Endothelial cell of umbilical vein (primary cell): ENCODE measurements around the gene CCDC69. TPM values are rescaled to one million over a fixed set of nuclear protein-coding genes. Genes with fewer than 3 reads are reported as not detected.

Experiments used
- BruUV-seq: library from RNA; stranded (reverse); fragments of 400-500 nt; replicated peaks from 2 replicates; lab custom pipeline; 2021; lab: Mats Ljungman, UMichigan
- CTCF ChIA-PET: fragments of 300-600, 350-600 bp; sonication (Branson Sonifier 250); formaldehyde crosslinking; loops from one replicate; lab custom pipeline; 2021; ENCODE audit warnings: antibody characterized with exemption, inconsistent platforms; lab: Charles Lee
- POLR2A ChIA-PET: fragments of 300-600, 350-600 bp; sonication (Branson Sonifier 250); formaldehyde crosslinking; loops from one replicate; lab custom pipeline; 2021; ENCODE audit warnings: antibody characterized with exemption, inconsistent platforms; lab: Charles Lee
- DNase-seq: peaks from one replicate; pipeline ENCODE4 v3.0.0-alpha.2; 2011; ENCODE audit warnings: low read depth, low spot score
- FAIRE-seq: peaks from 2 replicates; lab custom pipeline; 2011; peaks lifted over from hg19 to GRCh38; lab: Jason Lieb, UNC
- H2AFZ ChIP-seq: 2 replicates; pipeline ENCODE4 v1.6.0; 2012; ENCODE audit warnings: low read depth, low read length, control low read depth, inconsistent platforms
- H3K27ac ChIP-seq: 2 replicates; pipeline ENCODE4 v1.5.1; 2011; ENCODE audit warnings: low read depth, mild to moderate bottlenecking, control low read depth, low read length, moderate library complexity; ENCODE audit not compliant: insufficient read depth
- H3K27me3 ChIP-seq, 2 experiments: 2 replicates each; pipeline versions ENCODE4 v1.6.0 to v1.6.1; 2011; ENCODE audit warnings: low read length in 2 of 2, mixed read lengths in 1 of 2; ENCODE audit not compliant: control insufficient read depth in 2 of 2, insufficient read depth in 2 of 2
- H3K36me3 ChIP-seq, 2 experiments: 2 replicates in 1 of 2; 3 replicates in 1 of 2; pipeline ENCODE4 v1.5.1; 2011; ENCODE audit warnings: low read length in 2 of 2, mild to moderate bottlenecking in 1 of 2, moderate library complexity in 1 of 2; ENCODE audit not compliant: control insufficient read depth in 2 of 2, insufficient read depth in 2 of 2; ENCODE audit errors: extremely low read depth in 1 of 2
- H3K4me1 ChIP-seq: 3 replicates; pipeline ENCODE4 v1.5.1; 2011; ENCODE audit warnings: mild to moderate bottlenecking, low read length; ENCODE audit not compliant: control insufficient read depth, insufficient read depth; ENCODE audit errors: extremely low read depth
- H3K4me2 ChIP-seq: 2 replicates; pipeline ENCODE4 v1.6.1; 2011; ENCODE audit warnings: low read length, control low read depth, mixed read lengths; ENCODE audit not compliant: insufficient read depth
- H3K4me3 ChIP-seq, 3 experiments: fragments of 200-600 bp in 1 of 3; sonication (generic), shearing (Covaris generic) in 1 of 3; replicated peaks in 1 of 3; 2 replicates each; pipeline ENCODE4 v1.5.1; 2011 to 2016; ENCODE audit warnings: control low read depth in 3 of 3, low read length in 3 of 3, mild to moderate bottlenecking in 2 of 3, inconsistent platforms in 1 of 3, low read depth in 1 of 3, moderate library complexity in 1 of 3; ENCODE audit not compliant: insufficient read depth in 1 of 3
- H3K79me2 ChIP-seq: 2 replicates; pipeline ENCODE4 v1.6.0; 2012; ENCODE audit warnings: low read length, inconsistent platforms; ENCODE audit not compliant: control insufficient read depth, insufficient read depth
- H3K9ac ChIP-seq: replicated peaks from 2 replicates; pipeline ENCODE3; 2011; ENCODE audit warnings: low read length, control low read depth; ENCODE audit not compliant: insufficient read depth; ENCODE audit errors: extremely low read depth
- H3K9me1 ChIP-seq: replicated peaks from 3 replicates; pipeline ENCODE4 v1.6.0; 2011; ENCODE audit warnings: mild to moderate bottlenecking, low read length; ENCODE audit not compliant: control insufficient read depth, insufficient read depth; ENCODE audit errors: extremely low read depth
- H3K9me3 ChIP-seq: replicated peaks from 2 replicates; pipeline ENCODE4 v1.5.1; 2012; ENCODE audit warnings: low read length, inconsistent platforms; ENCODE audit not compliant: control insufficient read depth, insufficient read depth
- H4K20me1 ChIP-seq: replicated peaks from 2 replicates; pipeline ENCODE3; 2011; ENCODE audit warnings: mild to moderate bottlenecking, low read length; ENCODE audit not compliant: control insufficient read depth, insufficient read depth; ENCODE audit errors: extremely low read depth
- EZH2 ChIP-seq: IDR thresholded peaks from 2 replicates; pipeline ENCODE4 v1.6.1; 2012; ENCODE audit warnings: borderline replicate concordance, low read depth, mild to moderate bottlenecking, moderate library complexity, low read length, inconsistent platforms; ENCODE audit not compliant: severe bottlenecking
- FOS ChIP-seq: IDR thresholded peaks from 2 replicates; pipeline ENCODE4 v1.6.1; 2011; ENCODE audit warnings: mild to moderate bottlenecking, low read length, moderate library complexity, borderline replicate concordance; ENCODE audit not compliant: insufficient read depth
- GATA2 ChIP-seq: IDR thresholded peaks from 2 replicates; pipeline ENCODE4 v1.7.0; 2011; ENCODE audit warnings: low read depth, mild to moderate bottlenecking, moderate library complexity, mixed read lengths, low read length; ENCODE audit not compliant: insufficient read length, insufficient read depth
- JUN ChIP-seq: IDR thresholded peaks from 2 replicates; pipeline ENCODE4 v1.6.1; 2011; ENCODE audit warnings: borderline replicate concordance, low read depth; ENCODE audit not compliant: insufficient read length, insufficient read depth
- MYC ChIP-seq: IDR thresholded peaks from one replicate; pipeline ENCODE4 v1.6.1; 2011; ENCODE audit warnings: mild to moderate bottlenecking, low read depth, low read length
- POLR2A ChIP-seq: IDR thresholded peaks from 2 replicates; pipeline ENCODE4 v1.6.1; 2012; ENCODE audit warnings: low read depth, mild to moderate bottlenecking, control low read depth, low read length
- POLR2AphosphoS5 ChIP-seq: IDR thresholded peaks from 2 replicates; pipeline ENCODE4 v1.6.1; 2012; ENCODE audit warnings: low read depth, mild to moderate bottlenecking, control low read depth, low read length, moderate library complexity; ENCODE audit not compliant: insufficient read depth
- dilution Hi-C: fragments of 300-500 bp; cut with MboI; formaldehyde crosslinking; loops from one replicate; pipeline ENCODE4 v1.15.0; 2019; ENCODE audit warnings: low sequenced_read_pairs; ENCODE audit not compliant: extremely low pct_ligation_motif_present
- intact Hi-C: fragments of 100-400 bp; cut with micrococcal nuclease; formaldehyde crosslinking; loops from one replicate; pipeline ENCODE4 v1.10.0; 2022
- polyA plus RNA-seq, 4 experiments: library from polyadenylated mRNA; depleted of rRNA in 3 of 4; stranded (reverse) in 3 of 4; unstranded in 1 of 4; fragments of >200 nt; gene quantifications; 2 replicates each; pipeline versions ENCODE4 v1.2.1 to v1.2.3, GENCODE V29; 2011 to 2012; ENCODE audit warnings: missing spikeins in 1 of 4
- total RNA-seq: library from RNA; stranded (reverse); gene quantifications from 2 replicates; pipeline ENCODE4 v1.2.3, GENCODE V29; 2021
- TF ChIP-seq, protein P1 (sequence below), 2 donors: IDR thresholded peaks; 1 replicate in 1 of 2; 2 replicates in 1 of 2; pipeline ENCODE4 v1.5.1; 2011; ENCODE audit warnings: low read length in 2 of 2, mild to moderate bottlenecking in 2 of 2, moderate library complexity in 2 of 2, control low read depth in 1 of 2, inconsistent platforms in 1 of 2, low read depth in 1 of 2; ENCODE audit not compliant: insufficient read depth in 1 of 2; ENCODE audit errors: extremely low read depth in 1 of 2

The CCDC69 gene
- total and polyA plus RNA-seq, 2 donors (not counting 3 experiments of a cell fraction or from before 2014, with no cell fraction given), result 4.1 to 4.5 TPM

DNA sequence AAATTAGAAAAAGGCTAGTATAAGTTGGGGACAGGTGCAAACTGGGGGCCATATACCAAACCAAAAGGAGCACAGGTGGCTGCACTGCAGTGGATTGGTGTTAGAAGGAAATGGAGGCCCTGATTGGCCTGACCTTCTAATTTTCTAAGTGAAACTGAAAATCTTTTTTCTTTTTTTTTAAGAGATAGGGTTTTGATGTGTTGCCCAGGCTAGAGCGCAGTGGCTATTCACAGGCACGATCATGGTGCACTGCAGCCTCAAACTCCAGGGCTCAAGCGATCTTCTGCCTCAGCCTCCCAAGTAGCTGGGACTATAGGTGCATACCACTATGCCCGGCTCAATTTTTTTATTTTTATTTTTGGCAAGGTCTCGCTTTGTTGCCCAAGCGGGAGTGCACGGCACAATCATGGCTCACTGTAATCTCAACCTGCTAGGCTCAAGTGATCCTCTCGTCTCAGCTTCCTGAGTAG lies 9.8 kb upstream of the CCDC69 start:
- no peak for TF ChIP-seq POLR2A
- TF ChIP-seq EZH2, result no peak
- TF ChIP-seq, protein P1, sequence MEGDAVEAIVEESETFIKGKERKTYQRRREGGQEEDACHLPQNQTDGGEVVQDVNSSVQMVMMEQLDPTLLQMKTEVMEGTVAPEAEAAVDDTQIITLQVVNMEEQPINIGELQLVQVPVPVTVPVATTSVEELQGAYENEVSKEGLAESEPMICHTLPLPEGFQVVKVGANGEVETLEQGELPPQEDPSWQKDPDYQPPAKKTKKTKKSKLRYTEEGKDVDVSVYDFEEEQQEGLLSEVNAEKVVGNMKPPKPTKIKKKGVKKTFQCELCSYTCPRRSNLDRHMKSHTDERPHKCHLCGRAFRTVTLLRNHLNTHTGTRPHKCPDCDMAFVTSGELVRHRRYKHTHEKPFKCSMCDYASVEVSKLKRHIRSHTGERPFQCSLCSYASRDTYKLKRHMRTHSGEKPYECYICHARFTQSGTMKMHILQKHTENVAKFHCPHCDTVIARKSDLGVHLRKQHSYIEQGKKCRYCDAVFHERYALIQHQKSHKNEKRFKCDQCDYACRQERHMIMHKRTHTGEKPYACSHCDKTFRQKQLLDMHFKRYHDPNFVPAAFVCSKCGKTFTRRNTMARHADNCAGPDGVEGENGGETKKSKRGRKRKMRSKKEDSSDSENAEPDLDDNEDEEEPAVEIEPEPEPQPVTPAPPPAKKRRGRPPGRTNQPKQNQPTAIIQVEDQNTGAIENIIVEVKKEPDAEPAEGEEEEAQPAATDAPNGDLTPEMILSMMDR (IDR thresholded peaks at IDR 0.05; ENCODE audit: extremely low read depth in 1 of 2, insufficient read depth in 1 of 2, low read depth in 1 of 2, low read length in 2 of 2), result no peak
- no peak for TF ChIP-seq FOS
- no peak for TF ChIP-seq POLR2AphosphoS5
- TF ChIP-seq GATA2, result no peak
- TF ChIP-seq MYC, result no peak
- no peak for TF ChIP-seq JUN
- Histone ChIP-seq H3K4me2 (no peak overlapping the region), H3K9me1 (no peaks in the 10 kb centered on the region), H3K79me2 (no peaks in the 10 kb centered on the region), H2AFZ (no peak overlapping the region), H3K9me3 (no peaks in the 10 kb centered on the region), H3K4me3 (no peak overlapping the region), H3K27me3 (peaks cover 3 to 5% of the 10 kb centered on the region in 2 experiments), H3K27ac (no peak overlapping the region), H3K4me1 (no peaks in the 10 kb centered on the region), H3K36me3 (no peaks in the 10 kb centered on the region), H3K9ac (no peak overlapping the region), H4K20me1 (no peaks in the 10 kb centered on the region)
- FAIRE-seq (no peak), DNase-seq (no peak)
- ChIA-PET CTCF (no interaction called here), POLR2A (no interaction called here)
- no TSS peak for BruUV-seq
- dilution Hi-C loops, result no loop called here
- intact Hi-C loops, result no loop called here
